HL-60/S4 treated with phorbol 12-myristate 13-acetate at 8.2 ng/mL for 4 days and 3 days (cell line): ENCODE data around the gene CTDSP1.

ENCODE experiments used
- in situ Hi-C: fragments of 300-500 bp; cut with MboI; formaldehyde crosslinking; loops from 2 replicates; pipeline ENCODE4 v1.15.0; 2022; ENCODE audit warnings: low sequenced_read_pairs

The CTDSP1 gene

GRCh38 chr2:218447072-218447471 lies 47.4 kb downstream of the CTDSP1 start:
- in situ Hi-C loops: no loop called here

- in situ Hi-C loops: no loop called here
Observed at GRCh38 chr2:218448934-218449333, 49.3 kb downstream of the CTDSP1 start.

GRCh38 chr2:218452079-218452478 lies 52.4 kb downstream of the CTDSP1 start:
- in situ Hi-C loops: no loop called here
